CD4-positive, alpha-beta T cell (primary cell): ENCODE results near the gene EXOG. TPM values are rescaled to one million over a fixed set of nuclear protein-coding genes. Genes with fewer than 3 reads are reported as not detected.

Experiments
- ATAC-seq: fragments of 200-7000 bp; cut with Tn5 transposase; one replicate; pipeline ENCODE4 v1.10.0; 2022; ENCODE audit warnings: mild to moderate bottlenecking; ENCODE audit not compliant: poor library complexity
- CTCF ChIA-PET: fragments of 350-600 bp; sonication (Branson Sonifier 250); formaldehyde crosslinking; loops from one replicate; lab custom pipeline; 2021; ENCODE audit warnings: antibody characterized with exemption, inconsistent platforms; lab: Charles Lee
- POLR2A ChIA-PET: fragments of 350-600 bp; sonication (Branson Sonifier 250); formaldehyde crosslinking; loops from one replicate; lab custom pipeline; 2021; ENCODE audit warnings: antibody characterized with exemption, inconsistent platforms; lab: Charles Lee
- DNase-seq, 14 experiments: peaks; one replicate each; pipeline ENCODE4 v3.0.0-alpha.2; 2013 to 2020; ENCODE audit warnings: mixed read lengths in 2 of 14
- H3K27ac ChIP-seq, 2 donors: one replicate each; pipeline versions ENCODE4 v1.5.1 to v1.7.0; 2013; ENCODE audit warnings: low read length in 2 of 2, low read depth in 1 of 2, mild to moderate bottlenecking in 1 of 2
- H3K27me3 ChIP-seq, 2 experiments: 1 replicate in 1 of 2; 2 replicates in 1 of 2; pipeline versions ENCODE4 v1.6.1 to v1.7.0; 2013; ENCODE audit warnings: low read length in 2 of 2, control low read depth in 1 of 2, mild to moderate bottlenecking in 1 of 2, moderate library complexity in 1 of 2; ENCODE audit not compliant: insufficient read depth in 2 of 2, control insufficient read depth in 1 of 2
- H3K36me3 ChIP-seq: one replicate; pipeline ENCODE4 v1.6.1; 2013; ENCODE audit warnings: low read length, control low read depth; ENCODE audit not compliant: insufficient read depth
- H3K4me1 ChIP-seq: one replicate; pipeline ENCODE4 v1.6.1; 2013; ENCODE audit warnings: low read length, control low read depth; ENCODE audit not compliant: insufficient read depth
- H3K4me3 ChIP-seq: one replicate; pipeline ENCODE4 v1.5.1; 2013; ENCODE audit warnings: mild to moderate bottlenecking, low read length, moderate library complexity
- H3K9me3 ChIP-seq, 2 experiments: 1 replicate in 1 of 2; 2 replicates in 1 of 2; pipeline versions ENCODE4 v1.6.1 to v1.7.0; 2013; ENCODE audit warnings: low read length in 2 of 2, mild to moderate bottlenecking in 2 of 2, control low read depth in 1 of 2, moderate library complexity in 1 of 2; ENCODE audit not compliant: control insufficient read depth in 1 of 2, insufficient read depth in 1 of 2
- H3K27ac Mint-ChIP-seq: one replicate; pipeline ENCODE4 v1.8.0; 2020; ENCODE audit warnings: mixed read lengths
- H3K27me3 Mint-ChIP-seq: one replicate; pipeline ENCODE4 v1.8.0; 2021; ENCODE audit warnings: mixed read lengths
- H3K36me3 Mint-ChIP-seq: one replicate; pipeline ENCODE4 v1.8.0; 2021; ENCODE audit warnings: low read depth, mixed read lengths
- H3K4me1 Mint-ChIP-seq: one replicate; pipeline ENCODE4 v1.8.0; 2021; ENCODE audit warnings: low read depth, mixed read lengths
- H3K4me3 Mint-ChIP-seq: one replicate; pipeline ENCODE4 v1.8.0; 2020; ENCODE audit warnings: mild to moderate bottlenecking, mixed read lengths
- H3K9me3 Mint-ChIP-seq: one replicate; pipeline ENCODE4 v1.8.0; 2020; ENCODE audit warnings: mixed read lengths
- CTCF ChIP-seq: fragments of 200-600 bp; IDR thresholded peaks from one replicate; pipeline ENCODE4 v1.8.0; 2022; ENCODE audit warnings: antibody characterized with exemption, mild to moderate bottlenecking
- intact Hi-C, 2 experiments: fragments of 100-400 bp; cut with DNase I in 1 of 2; cut with micrococcal nuclease in 1 of 2; formaldehyde crosslinking; loops; one replicate each; pipeline versions ENCODE4 v1.15.1 to v1.9.0; 2023 to 2025; cut with DNase I, micrococcal nuclease
- total RNA-seq, 174 experiments: library from RNA in 2 of 174; stranded (reverse) in 2 of 174; gene quantifications; one replicate each; pipeline ENCODE4 v1.2.3 and lab custom pipeline; 2021 to 2026

EXOG gene
- total RNA-seq, 2 experiments from 2014 or later, result 13.7 to 16.0 TPM

GRCh38 chr3:38458796-38459498, 37.2 kb upstream of the EXOG start:
- H3K36me3 Mint-ChIP-seq, result peaks cover 10% of the 10 kb centered on the region
- H3K36me3 ChIP-seq, result no peaks in the 10 kb centered on the region
- H3K9me3 Mint-ChIP-seq, result no peaks in the 10 kb centered on the region
- H3K27ac Mint-ChIP-seq, result no peak overlapping the region
- DNase-seq (no peak), ATAC-seq (no peak)
- peaks cover 34% of the 10 kb centered on the region for H3K4me1 ChIP-seq
- peaks cover 28% of the 10 kb centered on the region for H3K4me1 Mint-ChIP-seq
- no peaks in the 10 kb centered on the region for H3K9me3 ChIP-seq
- TF ChIP-seq CTCF, result no peak
- H3K27me3 ChIP-seq, result no peaks in the 10 kb centered on the region
- H3K4me3 ChIP-seq, result no peak overlapping the region
- intact Hi-C loops, result no loop called here
- H3K27me3 Mint-ChIP-seq, result no peaks in the 10 kb centered on the region
- ChIA-PET CTCF (no interaction called here), POLR2A (no interaction called here)
- H3K27ac ChIP-seq, result no peak overlapping the region
- H3K4me3 Mint-ChIP-seq, result no peak overlapping the region

- DNase-seq, result no peak
These were observed 36.6 kb upstream of the EXOG start for GRCh38 chr3:38459499-38460048.

More at GRCh38 chr3:38459499-38460048, 36.6 kb upstream of the EXOG start:
- no peak overlapping the region for H3K4me3 ChIP-seq
- Mint-ChIP-seq H3K4me1 (peaks cover 28% of the 10 kb centered on the region), H3K27me3 (no peaks in the 10 kb centered on the region), H3K36me3 (peaks cover 6% of the 10 kb centered on the region), H3K4me3 (no peak overlapping the region), H3K9me3 (no peaks in the 10 kb centered on the region), H3K27ac (no peak overlapping the region)
- ATAC-seq, result no peak
- POLR2A ChIA-PET, result no interaction called here
- H3K27ac ChIP-seq, result no peak overlapping the region
- intact Hi-C loops, result no loop called here
- no peak for TF ChIP-seq CTCF
- no peaks in the 10 kb centered on the region for H3K36me3 ChIP-seq
- H3K4me1 ChIP-seq, result peaks cover 34% of the 10 kb centered on the region
- CTCF ChIA-PET, result no interaction called here
- no peaks in the 10 kb centered on the region for H3K27me3 ChIP-seq
- no peaks in the 10 kb centered on the region for H3K9me3 ChIP-seq
